SK-N-SH (cell line): ENCODE data around the gene DYNLL1. TPM values are rescaled to one million over a fixed set of nuclear protein-coding genes. Genes with fewer than 3 reads are reported as not detected.

ENCODE experiments used
- CTCF ChIA-PET: fragments of 300-600, 350-600 bp; formaldehyde crosslinking; extraction: SDS; loops from one replicate; lab custom pipeline; 2021; lab: Yijun Ruan, JAX
- POLR2A ChIA-PET: fragments of 350-600 bp; sonication (Branson Sonifier 250); formaldehyde crosslinking; extraction: SDS; loops from one replicate; lab custom pipeline; 2020; ENCODE audit warnings: antibody characterized with exemption, inconsistent platforms; lab: Yijun Ruan, JAX
- DNase-seq: peaks from one replicate; pipeline ENCODE4 v3.0.0; 2012
- H2AFZ ChIP-seq: fragments of 200-600 bp; sonication (generic); 2 replicates; pipeline ENCODE4 v1.8.1; 2016; ENCODE audit warnings: antibody characterized with exemption, mild to moderate bottlenecking, low read depth
- H3F3A ChIP-seq: fragments of 200-600 bp; sonication (generic); replicated peaks from 2 replicates; pipeline ENCODE3; 2016; ENCODE audit warnings: antibody characterized with exemption, mild to moderate bottlenecking; ENCODE audit not compliant: insufficient read depth
- H3K27ac ChIP-seq, 2 experiments: fragments of 200-500 bp in 1 of 2; fragments of 200-600 bp in 1 of 2; sonication (Bioruptor generic) in 1 of 2; sonication (generic), shearing (Covaris generic) in 1 of 2; 2 replicates each; pipeline versions ENCODE4 v1.5.1 to v1.6.1; 2014 to 2016; ENCODE audit warnings: low read depth in 2 of 2, inconsistent platforms in 1 of 2, low read length in 1 of 2, mild to moderate bottlenecking in 1 of 2, mixed read lengths in 1 of 2
- H3K27me3 ChIP-seq: fragments of 200-600 bp; sonication (generic), shearing (Covaris generic); 2 replicates; pipeline ENCODE4 v1.6.1; 2016; ENCODE audit warnings: mixed run types; ENCODE audit not compliant: insufficient read depth
- H3K36me3 ChIP-seq, 2 experiments: fragments of 200-500 bp in 1 of 2; fragments of 200-600 bp in 1 of 2; sonication (Bioruptor generic) in 1 of 2; sonication (generic) in 1 of 2; replicated peaks in 1 of 2; 2 replicates each; pipeline versions ENCODE3 to v1.5.1; 2014 to 2016; ENCODE audit warnings: low read length in 1 of 2, mild to moderate bottlenecking in 1 of 2; ENCODE audit not compliant: insufficient read depth in 2 of 2, control insufficient read depth in 1 of 2
- H3K4me1 ChIP-seq, 2 experiments: fragments of 200-500 bp in 1 of 2; fragments of 200-600 bp in 1 of 2; sonication (Bioruptor generic) in 1 of 2; sonication (generic), shearing (Covaris generic) in 1 of 2; 2 replicates each; pipeline versions ENCODE4 v1.5.1 to v1.6.1; 2014 to 2016; ENCODE audit warnings: low read depth in 1 of 2, low read length in 1 of 2, mixed run types in 1 of 2; ENCODE audit not compliant: insufficient read depth in 2 of 2, control insufficient read depth in 1 of 2
- H3K4me2 ChIP-seq: fragments of 200-600 bp; sonication (generic), shearing (Covaris generic); 2 replicates; pipeline ENCODE4 v1.6.1; 2017; ENCODE audit warnings: mixed run types
- H3K4me3 ChIP-seq, 2 experiments: fragments of 200-500 bp in 1 of 2; fragments of 200-600 bp in 1 of 2; sonication (Bioruptor generic) in 1 of 2; sonication (generic), shearing (Covaris generic) in 1 of 2; 2 replicates each; pipeline versions ENCODE4 v1.5.1 to v1.8.1; 2014 to 2016; ENCODE audit warnings: low read depth in 2 of 2, inconsistent platforms in 1 of 2, low read length in 1 of 2, mild to moderate bottlenecking in 1 of 2, mixed read lengths in 1 of 2, moderate library complexity in 1 of 2
- H3K79me2 ChIP-seq: fragments of 200-600 bp; sonication (generic); 2 replicates; pipeline ENCODE4 v1.8.1; 2017; ENCODE audit warnings: mild to moderate bottlenecking; ENCODE audit not compliant: insufficient read depth
- H3K9ac ChIP-seq: fragments of 200-600 bp; sonication (generic); 2 replicates; pipeline ENCODE4 v1.6.1; 2017; ENCODE audit warnings: mixed run types
- H3K9me2 ChIP-seq: fragments of 200-600 bp; sonication (generic); 2 replicates; pipeline ENCODE4 v1.6.1; 2017; ENCODE audit warnings: mixed run types
- H3K9me3 ChIP-seq: fragments of 200-600 bp; sonication (generic); 2 replicates; pipeline ENCODE4 v1.6.1; 2017; ENCODE audit warnings: mixed run types, mild to moderate bottlenecking, moderate library complexity
- H4K20me1 ChIP-seq: fragments of 200-600 bp; sonication (generic); 2 replicates; pipeline ENCODE4 v1.6.1; 2017; ENCODE audit warnings: mild to moderate bottlenecking, mixed run types; ENCODE audit not compliant: insufficient read depth
- EZH2phosphoT487 ChIP-seq: fragments of 200-600 bp; sonication (generic); IDR thresholded peaks from 2 replicates; pipeline ENCODE4 v1.6.1; 2017; ENCODE audit warnings: low read depth, mixed run types, mild to moderate bottlenecking, antibody characterized with exemption, moderate library complexity, borderline replicate concordance
- FOXM1 ChIP-seq: IDR thresholded peaks from 2 replicates; pipeline ENCODE4 v1.4.0; 2012; ENCODE audit warnings: low read depth, mild to moderate bottlenecking
- GABPA ChIP-seq: IDR thresholded peaks from 2 replicates; pipeline ENCODE4 v1.4.0; 2012; ENCODE audit warnings: low read depth, mild to moderate bottlenecking
- MEF2A ChIP-seq: IDR thresholded peaks from 2 replicates; pipeline ENCODE4 v1.4.0; 2012; ENCODE audit warnings: low read depth, borderline replicate concordance
- NFIC ChIP-seq: IDR thresholded peaks from 2 replicates; pipeline ENCODE4 v1.4.0; 2012; ENCODE audit warnings: borderline replicate concordance
- RCOR1 ChIP-seq: fragments of 150-350 bp; IDR thresholded peaks from 2 replicates; pipeline ENCODE4 v1.6.1; 2017; ENCODE audit warnings: antibody characterized with exemption, low read length
- RXRA ChIP-seq: IDR thresholded peaks from 2 replicates; pipeline ENCODE4 v1.4.0; 2012; ENCODE audit warnings: low read depth, mild to moderate bottlenecking, borderline replicate concordance
- SIN3A ChIP-seq: IDR thresholded peaks from 2 replicates; pipeline ENCODE4 v1.6.1; 2012; ENCODE audit warnings: low read depth, mild to moderate bottlenecking, low read length, moderate library complexity, borderline replicate concordance
- TAF1 ChIP-seq: IDR thresholded peaks from 2 replicates; pipeline ENCODE4 v1.6.1; 2012; ENCODE audit warnings: low read depth, mild to moderate bottlenecking, low read length, moderate library complexity, borderline replicate concordance
- TCF12 ChIP-seq: IDR thresholded peaks from 2 replicates; pipeline ENCODE4 v1.4.0; 2012
- TEAD4 ChIP-seq: IDR thresholded peaks from 2 replicates; pipeline ENCODE4 v1.4.0; 2012; ENCODE audit warnings: mild to moderate bottlenecking, borderline replicate concordance; ENCODE audit not compliant: insufficient read depth
- WGBS: methylation state at CpG from one replicate; pipeline ENCODE4 v1.1.6; 2017; ENCODE audit warnings: low lambda C conversion rate; 5-methylcytosine and 5-hydroxymethylcytosine counted together
- polyA plus RNA-seq, 3 experiments: library from polyadenylated mRNA; depleted of rRNA; stranded (reverse); fragments of >200 nt; gene quantifications; 2 replicates each; pipeline ENCODE4 v1.2.3, GENCODE V29; 2012
- TF ChIP-seq, protein P1 (sequence below): IDR thresholded peaks from 2 replicates; pipeline ENCODE4; 2012
- TF ChIP-seq, protein P2 (sequence below): IDR thresholded peaks from 2 replicates; pipeline ENCODE4 v1.4.0; 2012; ENCODE audit warnings: low read depth
- TF ChIP-seq, protein P3 (sequence below): IDR thresholded peaks from 2 replicates; pipeline ENCODE4 v1.6.1; 2012; ENCODE audit warnings: mild to moderate bottlenecking, low read depth, low read length, moderate library complexity
- TF ChIP-seq, protein P4 (sequence below): fragments of 150-350 bp; IDR thresholded peaks from 2 replicates; pipeline ENCODE4 v1.6.1; 2016; ENCODE audit warnings: mild to moderate bottlenecking, low read depth, low read length
- TF ChIP-seq, protein P5 (sequence below): IDR thresholded peaks from 2 replicates; pipeline ENCODE4 v1.4.0; 2012; ENCODE audit warnings: low read depth, borderline replicate concordance

Gene DYNLL1
- polyA plus RNA-seq, 1 of the 3 experiments (the other 2 are of a cell fraction): 607 TPM

DNA sequence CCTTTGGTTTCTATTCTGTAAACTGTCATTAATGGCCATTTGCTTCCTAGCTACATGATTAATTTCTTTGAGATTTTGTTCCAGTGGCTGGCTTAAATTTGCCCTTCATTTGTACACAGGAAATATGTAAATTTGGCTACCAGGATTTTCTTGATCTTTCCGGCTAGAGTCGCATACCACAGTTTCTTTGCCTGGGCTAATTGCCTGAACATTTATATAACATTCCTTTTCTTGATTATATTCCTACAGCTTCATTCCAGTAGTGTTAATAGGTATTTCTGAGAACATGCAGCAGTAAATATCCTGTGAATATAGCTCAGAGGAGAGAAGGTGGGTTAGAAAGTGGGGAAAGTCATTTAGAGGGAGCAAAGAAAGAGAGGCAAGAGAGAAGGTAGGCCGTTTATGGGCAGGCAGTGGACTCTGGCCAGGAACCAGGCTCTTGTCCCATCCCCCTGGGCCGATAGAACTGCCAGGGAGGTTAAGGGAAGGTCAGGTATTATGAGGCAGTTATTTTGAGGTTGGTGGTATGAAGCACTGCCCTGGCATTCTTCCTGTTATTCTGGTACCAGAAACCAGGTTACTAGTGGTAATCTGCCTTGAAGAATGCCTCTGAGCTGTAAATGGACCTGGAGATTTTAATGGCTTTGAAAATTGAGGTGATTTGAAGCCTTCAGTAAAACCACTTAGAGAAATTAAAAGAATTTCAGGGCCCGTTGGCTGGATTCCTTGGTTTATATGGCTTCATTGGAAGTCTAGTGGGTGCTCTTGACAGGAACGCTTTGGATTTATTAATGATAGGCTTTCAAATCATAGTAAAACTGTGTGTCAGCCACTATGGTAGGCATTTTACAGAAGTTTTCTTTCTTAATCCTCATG is 42.6 kb downstream of the DYNLL1 start:
- H3K27ac ChIP-seq: peak overlapping the region; percentile 60 to 78
- peaks cover 14% of the 10 kb centered on the region for H3F3A ChIP-seq
- peaks cover 0 to 13% of the 10 kb centered on the region in 2 experiments for H3K36me3 ChIP-seq
- H4K20me1 ChIP-seq: peaks cover 88% of the 10 kb centered on the region
- peak overlapping the region; percentile 8; the same call in 1 of the 2 replicates for H3K9ac ChIP-seq
- no peaks in the 10 kb centered on the region for H3K27me3 ChIP-seq
- H3K9me3 ChIP-seq: no peaks in the 10 kb centered on the region
- H2AFZ ChIP-seq: no peak overlapping the region
- peak overlapping the region; percentile 53; the same call in 1 of the 2 replicates for H3K4me2 ChIP-seq
- peak overlapping the region; percentile 5 to 21; a peak in 2 of 4 replicates for H3K4me3 ChIP-seq
- POLR2A ChIA-PET: no interaction called here
- H3K4me1 ChIP-seq: peaks cover 21 to 48% of the 10 kb centered on the region in 2 experiments
- CTCF ChIA-PET: interaction anchor here (0.7 to 2.5 kb wide), 4 partner anchors 23 to 111 kb away, joined by 3 to 9 read pairs (median 4); partner anchors contain the start of gene POP5
- H3K9me2 ChIP-seq: no peaks in the 10 kb centered on the region
- DNase-seq: peak; percentile 26
- H3K79me2 ChIP-seq: peaks cover 93% of the 10 kb centered on the region
- peak; percentile 95; the same call in 1 of the 2 replicates for TF ChIP-seq RXRA
- TF ChIP-seq FOXM1: no peak
- TF ChIP-seq, protein P1, sequence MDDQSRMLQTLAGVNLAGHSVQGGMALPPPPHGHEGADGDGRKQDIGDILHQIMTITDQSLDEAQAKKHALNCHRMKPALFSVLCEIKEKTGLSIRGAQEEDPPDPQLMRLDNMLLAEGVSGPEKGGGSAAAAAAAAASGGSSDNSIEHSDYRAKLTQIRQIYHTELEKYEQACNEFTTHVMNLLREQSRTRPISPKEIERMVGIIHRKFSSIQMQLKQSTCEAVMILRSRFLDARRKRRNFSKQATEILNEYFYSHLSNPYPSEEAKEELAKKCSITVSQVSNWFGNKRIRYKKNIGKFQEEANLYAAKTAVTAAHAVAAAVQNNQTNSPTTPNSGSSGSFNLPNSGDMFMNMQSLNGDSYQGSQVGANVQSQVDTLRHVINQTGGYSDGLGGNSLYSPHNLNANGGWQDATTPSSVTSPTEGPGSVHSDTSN: 0 out of 2 replicates have a peak, but pooled peaks have one; percentile 7
- no peak for TF ChIP-seq TAF1
- 0 out of 2 replicates have a peak, but pooled peaks have one; percentile 26 for TF ChIP-seq SIN3A
- no peak for TF ChIP-seq EZH2phosphoT487
- peak; percentile 63 for TF ChIP-seq NFIC
- TF ChIP-seq, protein P2, sequence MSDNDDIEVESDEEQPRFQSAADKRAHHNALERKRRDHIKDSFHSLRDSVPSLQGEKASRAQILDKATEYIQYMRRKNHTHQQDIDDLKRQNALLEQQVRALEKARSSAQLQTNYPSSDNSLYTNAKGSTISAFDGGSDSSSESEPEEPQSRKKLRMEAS: no peak
- TF ChIP-seq, protein P3, sequence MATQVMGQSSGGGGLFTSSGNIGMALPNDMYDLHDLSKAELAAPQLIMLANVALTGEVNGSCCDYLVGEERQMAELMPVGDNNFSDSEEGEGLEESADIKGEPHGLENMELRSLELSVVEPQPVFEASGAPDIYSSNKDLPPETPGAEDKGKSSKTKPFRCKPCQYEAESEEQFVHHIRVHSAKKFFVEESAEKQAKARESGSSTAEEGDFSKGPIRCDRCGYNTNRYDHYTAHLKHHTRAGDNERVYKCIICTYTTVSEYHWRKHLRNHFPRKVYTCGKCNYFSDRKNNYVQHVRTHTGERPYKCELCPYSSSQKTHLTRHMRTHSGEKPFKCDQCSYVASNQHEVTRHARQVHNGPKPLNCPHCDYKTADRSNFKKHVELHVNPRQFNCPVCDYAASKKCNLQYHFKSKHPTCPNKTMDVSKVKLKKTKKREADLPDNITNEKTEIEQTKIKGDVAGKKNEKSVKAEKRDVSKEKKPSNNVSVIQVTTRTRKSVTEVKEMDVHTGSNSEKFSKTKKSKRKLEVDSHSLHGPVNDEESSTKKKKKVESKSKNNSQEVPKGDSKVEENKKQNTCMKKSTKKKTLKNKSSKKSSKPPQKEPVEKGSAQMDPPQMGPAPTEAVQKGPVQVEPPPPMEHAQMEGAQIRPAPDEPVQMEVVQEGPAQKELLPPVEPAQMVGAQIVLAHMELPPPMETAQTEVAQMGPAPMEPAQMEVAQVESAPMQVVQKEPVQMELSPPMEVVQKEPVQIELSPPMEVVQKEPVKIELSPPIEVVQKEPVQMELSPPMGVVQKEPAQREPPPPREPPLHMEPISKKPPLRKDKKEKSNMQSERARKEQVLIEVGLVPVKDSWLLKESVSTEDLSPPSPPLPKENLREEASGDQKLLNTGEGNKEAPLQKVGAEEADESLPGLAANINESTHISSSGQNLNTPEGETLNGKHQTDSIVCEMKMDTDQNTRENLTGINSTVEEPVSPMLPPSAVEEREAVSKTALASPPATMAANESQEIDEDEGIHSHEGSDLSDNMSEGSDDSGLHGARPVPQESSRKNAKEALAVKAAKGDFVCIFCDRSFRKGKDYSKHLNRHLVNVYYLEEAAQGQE: no peak
- peak; percentile 49; the same call in 1 of the 2 replicates for TF ChIP-seq MEF2A
- TF ChIP-seq, protein P4, sequence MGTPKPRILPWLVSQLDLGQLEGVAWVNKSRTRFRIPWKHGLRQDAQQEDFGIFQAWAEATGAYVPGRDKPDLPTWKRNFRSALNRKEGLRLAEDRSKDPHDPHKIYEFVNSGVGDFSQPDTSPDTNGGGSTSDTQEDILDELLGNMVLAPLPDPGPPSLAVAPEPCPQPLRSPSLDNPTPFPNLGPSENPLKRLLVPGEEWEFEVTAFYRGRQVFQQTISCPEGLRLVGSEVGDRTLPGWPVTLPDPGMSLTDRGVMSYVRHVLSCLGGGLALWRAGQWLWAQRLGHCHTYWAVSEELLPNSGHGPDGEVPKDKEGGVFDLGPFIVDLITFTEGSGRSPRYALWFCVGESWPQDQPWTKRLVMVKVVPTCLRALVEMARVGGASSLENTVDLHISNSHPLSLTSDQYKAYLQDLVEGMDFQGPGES: no peak
- TF ChIP-seq, protein P5, sequence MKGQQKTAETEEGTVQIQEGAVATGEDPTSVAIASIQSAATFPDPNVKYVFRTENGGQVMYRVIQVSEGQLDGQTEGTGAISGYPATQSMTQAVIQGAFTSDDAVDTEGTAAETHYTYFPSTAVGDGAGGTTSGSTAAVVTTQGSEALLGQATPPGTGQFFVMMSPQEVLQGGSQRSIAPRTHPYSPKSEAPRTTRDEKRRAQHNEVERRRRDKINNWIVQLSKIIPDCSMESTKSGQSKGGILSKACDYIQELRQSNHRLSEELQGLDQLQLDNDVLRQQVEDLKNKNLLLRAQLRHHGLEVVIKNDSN: no peak
- TF ChIP-seq TEAD4: no peak
- peak; percentile 35; the same call in 1 of the 2 replicates for TF ChIP-seq TCF12
- no peak for TF ChIP-seq GABPA
- TF ChIP-seq RCOR1: no peak
- TF ChIP-seq, all 33 proteins: peak for 6
- 44% methylated on average over 6 of the region's 6 CpGs for WGBS
